Stimulated activated CD8-positive, alpha-beta memory T cell treated with anti-CD3 and anti-CD28 coated beads, Interleukin-7, amount 100 ng/mL, for 1 hour (primary cell): ENCODE measurements around the gene SSBP2.

ENCODE experiments used
- DNase-seq, 2 donors: peaks; one replicate each; pipeline ENCODE4 v3.0.0-alpha.2; 2020; ENCODE audit warnings: low read depth in 2 of 2

The SSBP2 gene

DNA sequence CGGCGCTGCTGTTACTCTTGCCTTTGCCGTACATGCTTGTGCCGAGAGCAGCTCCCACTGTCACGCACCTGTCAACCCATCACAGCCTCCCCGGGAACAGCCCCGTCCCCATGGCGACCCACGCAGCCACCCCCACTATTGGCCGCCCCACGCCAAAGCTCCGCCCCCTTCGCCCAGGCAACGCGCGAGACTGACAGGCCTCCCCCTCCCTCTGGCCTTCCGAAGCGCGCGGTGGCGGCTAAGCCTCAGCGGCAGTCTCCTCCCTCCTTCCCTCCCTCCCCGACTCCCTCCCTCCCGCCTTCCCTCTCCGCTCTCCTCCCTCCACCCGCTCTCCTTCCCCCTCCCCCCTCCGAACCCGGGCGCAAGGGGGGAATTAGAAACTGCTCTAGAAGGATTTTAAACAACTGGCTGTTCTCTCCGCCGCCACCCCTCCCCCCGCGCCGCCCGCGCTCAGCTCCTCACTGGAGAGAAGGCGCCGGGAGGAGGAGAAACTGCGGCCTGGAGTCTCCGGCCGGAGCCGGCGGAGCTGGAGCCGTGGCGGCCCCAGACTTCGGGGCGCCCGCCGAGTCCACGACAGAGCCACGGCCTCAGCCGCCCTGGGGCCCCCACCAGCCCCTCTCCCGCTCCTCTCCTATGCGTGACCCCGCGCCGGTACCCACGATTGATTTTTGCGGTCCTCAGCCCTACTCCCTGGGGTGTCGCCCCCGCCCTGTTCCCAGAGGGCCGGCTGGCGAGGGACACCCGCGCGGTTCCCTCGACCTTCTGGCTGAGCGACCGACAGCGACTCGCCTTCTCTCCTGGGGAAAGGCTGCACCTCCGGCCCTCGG is at the start of gene SSBP2:
Gene SSBP2 (minus strand): TSS at position 89 of the 827 bp plus-strand sequence. CDS start 55 bp downstream, at position 34.
- DNase-seq: peak; percentile 99

DNA sequence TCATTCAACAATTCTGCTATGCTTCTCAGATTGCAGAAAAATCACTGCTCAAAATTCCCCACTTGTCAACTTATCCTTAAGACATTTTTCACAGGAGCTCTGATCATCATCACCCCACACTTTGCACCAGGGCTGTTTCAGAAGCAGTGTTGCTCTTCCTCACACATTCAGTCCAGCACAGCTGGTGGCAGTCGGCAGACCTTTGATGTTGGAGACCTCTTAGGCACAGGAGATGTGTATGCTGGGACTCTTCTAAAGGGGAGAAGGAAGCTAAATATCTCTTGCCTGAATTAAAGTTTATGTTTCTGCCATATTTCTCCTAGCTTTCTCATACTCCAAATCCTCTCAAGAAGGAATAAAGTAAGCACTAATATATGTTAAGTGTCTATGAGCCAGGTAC is 44.8 kb upstream of the SSBP2 start:
- no peak for DNase-seq

DNA sequence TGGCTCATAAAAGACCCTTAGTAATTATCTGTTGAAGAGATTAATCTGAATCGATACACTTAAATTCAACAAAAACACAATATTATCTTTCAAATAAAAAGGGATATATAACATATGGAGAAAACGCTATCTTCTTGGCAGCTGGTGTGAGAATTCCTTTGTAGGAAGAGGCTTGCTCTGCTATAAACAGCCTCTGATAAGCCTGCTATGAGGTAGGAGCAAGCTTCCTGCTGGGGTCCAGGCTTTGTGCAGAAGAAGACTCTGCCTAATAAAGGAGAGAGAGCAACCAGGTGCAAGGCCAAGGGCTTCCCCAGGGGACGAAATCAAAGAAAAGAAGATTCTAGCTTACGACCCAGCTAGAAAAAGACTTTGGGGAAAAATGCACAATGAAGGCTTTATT is 43.3 kb upstream of the SSBP2 start:
- no peak for DNase-seq

DNA sequence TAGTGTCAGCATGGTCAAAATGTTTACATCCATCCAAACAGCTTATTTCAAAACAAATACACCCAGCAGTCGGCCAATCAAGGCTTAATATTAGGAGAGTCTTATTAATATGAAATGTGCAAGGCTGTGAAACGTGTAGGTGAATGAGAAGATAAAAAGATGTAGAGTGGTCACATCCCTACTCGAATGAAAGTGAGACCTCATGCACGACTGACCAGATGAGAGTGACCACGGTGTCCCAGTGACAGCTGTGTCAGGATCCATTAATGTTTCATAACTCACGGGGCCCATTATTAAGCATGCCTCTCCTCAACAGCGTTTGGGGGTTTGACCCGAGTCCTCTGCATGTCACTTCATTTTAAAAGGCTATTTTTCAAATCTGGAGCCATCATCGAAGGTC is 39.4 kb upstream of the SSBP2 start:
- no peak for DNase-seq

DNA sequence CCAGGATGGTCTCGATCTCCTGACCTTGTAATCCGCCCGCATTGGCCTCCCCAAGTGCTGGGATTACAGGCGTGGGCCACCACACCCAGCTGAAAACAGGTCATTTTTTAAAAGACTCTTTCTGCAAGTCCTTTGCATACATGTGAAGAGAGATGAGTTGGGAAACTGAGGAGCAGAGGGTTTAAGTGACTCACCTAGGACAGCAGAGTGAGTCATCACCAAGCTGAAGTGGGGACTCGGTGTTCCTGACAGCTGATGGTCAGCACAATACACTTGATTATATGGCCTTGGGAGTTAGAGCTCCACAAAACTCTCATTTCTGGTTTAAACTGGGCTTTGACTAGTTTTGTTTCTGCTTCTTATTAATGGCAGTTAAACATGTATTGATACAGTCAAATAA is 38.1 kb upstream of the SSBP2 start:
- DNase-seq: no peak

DNA sequence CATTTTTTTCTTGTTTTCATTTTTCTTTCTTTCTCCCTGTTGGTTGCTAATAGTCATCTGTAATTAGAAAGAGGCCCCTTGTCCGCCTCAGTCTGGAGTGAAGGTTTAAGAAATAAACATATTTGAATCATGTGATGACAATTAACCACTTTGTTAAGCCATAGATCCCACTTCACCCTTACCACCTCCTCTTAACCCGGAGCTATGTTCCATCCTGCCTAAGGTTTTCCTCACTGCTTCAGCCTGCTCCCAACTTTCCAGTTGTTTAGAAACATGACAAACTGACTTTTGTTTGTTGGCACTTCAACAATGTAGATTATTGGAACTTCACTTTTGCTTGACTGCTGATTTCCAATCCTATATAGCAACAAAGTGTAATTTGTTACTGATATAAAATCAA is 37.4 kb upstream of the SSBP2 start:
- no peak for DNase-seq

DNA sequence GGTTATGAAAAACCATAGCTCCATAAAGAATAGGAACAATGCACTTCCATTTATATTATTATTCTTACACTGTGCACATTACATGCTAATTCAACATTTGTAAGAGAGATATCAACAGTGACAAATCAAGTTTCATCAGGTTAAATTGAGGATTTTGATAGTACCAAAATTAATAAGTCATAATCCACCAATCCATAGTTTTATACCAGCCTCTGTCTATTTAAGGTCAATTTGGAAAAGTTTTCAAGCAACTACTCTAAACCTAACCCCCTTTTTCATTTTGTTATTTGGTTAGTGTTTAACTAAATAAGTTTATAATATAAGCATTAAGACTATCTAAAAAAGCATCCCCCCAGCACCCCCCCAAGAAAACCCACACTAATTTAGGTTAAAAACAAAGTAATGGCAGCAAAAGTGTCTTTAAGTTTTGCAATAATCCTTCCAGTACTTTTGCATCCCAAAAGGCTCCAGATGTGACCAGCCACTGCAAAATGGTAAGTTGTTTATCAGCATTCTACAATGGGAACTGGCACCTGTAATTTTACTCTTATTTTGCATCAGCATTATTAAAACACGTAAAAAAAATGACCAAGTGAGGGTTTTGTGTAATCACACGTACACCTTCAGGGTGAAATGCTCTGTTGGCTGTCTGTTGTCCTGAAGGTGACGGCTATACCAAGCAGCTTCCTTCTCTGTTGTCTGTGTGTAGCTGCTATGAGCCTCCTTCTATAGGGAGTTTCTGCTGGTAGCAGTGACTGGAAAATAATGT is 36.8 kb upstream of the SSBP2 start:
- DNase-seq: no peak

DNA sequence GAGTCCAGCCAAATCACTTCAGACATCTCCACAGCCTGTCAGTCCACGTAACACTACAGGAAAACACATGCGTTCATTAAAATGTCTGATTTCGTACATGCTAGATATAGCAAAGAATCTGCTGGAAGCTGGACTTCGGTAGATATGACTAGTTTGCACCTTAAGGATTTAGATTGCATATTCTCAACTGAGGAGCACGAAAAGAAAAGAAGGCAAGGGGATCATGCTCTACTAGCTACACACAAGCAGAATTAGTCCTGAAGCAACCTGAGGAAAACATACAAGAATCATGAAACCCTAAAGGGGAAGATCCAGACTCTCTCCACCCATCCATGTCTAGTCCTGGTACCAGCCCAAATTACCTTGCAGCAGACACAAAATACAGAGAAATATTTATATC is 36.1 kb upstream of the SSBP2 start:
- DNase-seq: no peak

DNA sequence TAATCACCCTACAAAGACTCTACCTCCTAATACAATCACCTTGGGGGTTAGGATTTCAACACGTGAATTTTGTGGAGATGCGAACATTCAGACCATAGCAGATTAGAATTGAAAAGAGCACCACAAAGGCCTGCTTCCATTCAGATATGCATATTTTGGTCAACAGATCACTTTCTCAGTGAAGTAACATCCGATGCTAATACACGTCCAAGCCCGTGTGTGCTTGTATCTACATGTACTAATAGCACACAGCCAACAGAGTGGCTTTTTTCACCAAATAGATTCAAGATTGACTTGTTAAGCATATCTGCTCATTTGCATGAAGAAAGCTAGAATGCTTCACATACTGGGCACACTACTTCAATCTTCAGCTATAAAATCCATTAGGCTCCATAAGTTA is 35.6 kb upstream of the SSBP2 start:
- no peak for DNase-seq

DNA sequence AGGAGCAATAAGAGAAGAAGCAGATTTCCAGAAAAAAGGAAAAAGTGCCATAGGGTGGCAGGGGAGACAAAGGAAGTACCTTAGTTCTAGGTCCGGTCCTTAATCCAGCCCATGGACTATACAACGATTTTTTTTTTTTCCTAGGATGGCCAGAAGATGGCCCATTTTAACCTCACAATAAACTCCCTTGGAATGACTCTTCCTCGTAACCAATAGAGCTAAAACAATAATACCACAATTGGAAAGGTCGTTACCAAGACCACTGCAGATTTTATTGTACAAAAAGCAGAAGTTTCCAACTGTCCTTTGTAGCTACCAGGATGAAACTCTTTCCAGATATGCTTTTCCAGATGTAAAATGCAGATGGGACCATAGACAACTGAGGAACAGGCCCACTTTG is 34.4 kb upstream of the SSBP2 start:
- DNase-seq: no peak

DNA sequence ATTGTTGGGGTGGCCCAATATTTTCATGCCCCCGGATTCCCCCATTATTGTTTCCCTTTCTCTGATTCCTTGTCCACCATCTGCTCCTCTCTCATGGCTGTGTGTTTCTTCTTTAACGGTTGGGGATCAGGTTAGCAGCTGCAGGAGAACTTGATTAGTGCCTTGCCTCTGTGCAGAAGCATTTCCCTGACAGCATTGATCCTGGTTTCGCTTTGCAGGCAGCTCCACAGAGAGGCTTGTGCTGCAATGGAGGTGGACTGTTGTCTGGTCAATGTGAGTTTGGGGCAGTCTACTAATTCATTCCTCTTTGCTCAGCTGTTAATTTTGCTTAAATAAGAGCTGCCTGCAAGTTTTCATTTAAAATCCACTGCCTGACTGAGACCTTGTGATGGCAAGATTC is 32.5 kb upstream of the SSBP2 start:
- DNase-seq: no peak

DNA sequence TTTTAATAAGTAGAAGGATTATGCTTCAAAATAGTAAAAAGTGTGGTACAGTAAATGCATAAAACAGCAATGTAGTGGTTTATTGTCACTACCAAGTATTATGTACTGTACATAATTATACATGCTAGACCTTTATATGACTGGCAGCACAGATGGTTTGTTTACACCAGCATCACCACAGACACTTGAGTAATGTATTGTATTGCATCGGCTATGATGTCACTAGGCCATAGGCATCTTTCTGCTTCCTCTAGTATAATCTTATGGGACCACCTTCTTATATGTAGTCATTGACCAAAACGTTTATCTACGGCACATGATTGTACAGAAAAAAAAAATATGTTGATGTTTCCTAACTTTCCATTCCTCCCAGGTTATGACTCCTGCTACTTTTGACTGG is 31.9 kb upstream of the SSBP2 start:
- no peak for DNase-seq

DNA sequence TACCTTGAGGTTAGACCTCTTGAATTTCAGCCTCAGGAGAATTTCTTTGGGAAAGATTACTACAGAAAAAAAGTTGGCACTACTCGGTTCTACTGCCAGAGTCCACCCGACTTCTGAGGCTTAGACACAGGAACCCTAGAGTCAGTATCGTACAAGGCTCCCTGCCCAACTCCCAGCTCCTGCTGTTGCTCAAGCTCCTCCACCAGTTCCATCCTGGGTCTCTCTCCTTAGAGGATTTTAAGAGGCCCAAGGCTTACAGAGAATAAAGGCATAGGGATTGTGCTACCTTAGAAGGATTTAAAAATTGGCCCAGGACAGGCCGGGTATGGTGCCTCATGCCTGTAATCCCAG is 29.0 kb upstream of the SSBP2 start:
- no peak for DNase-seq

DNA sequence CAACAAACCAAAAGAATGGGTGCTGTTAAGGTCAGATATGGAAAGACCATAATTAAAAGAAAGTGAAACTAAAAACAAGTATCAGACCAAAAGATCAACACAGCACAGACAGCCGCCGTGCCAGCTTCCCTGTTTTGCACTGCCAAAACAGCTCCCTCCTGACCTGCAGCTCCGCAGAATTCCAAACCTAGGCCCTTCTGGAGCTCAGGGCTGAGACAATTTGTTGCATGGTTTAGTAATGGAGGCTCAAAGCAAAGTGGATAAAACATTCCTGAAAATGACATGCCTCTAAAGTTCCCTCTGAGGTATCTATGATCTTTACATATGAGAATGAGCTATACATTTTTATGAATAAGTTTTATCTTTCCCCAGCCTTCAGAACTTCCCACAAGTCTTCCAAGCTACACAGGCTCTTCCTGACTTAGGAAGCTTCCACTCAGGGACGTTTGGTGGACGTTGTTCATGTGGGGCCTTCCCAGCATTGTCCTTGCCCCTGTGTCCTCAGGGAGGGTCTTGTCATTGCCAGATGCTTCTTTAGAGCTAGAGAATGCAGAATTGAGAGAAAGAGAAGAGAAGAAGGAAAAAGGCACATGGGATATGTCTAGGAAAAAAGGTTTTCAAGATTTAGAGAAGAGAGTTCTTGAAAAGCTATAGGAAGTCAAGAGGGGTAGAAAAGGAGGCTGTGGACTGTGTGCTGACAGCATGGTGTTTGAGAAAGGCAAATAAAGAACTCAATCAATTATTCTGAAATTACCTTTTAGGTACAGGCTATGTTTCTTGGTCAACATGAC is 28.4 kb upstream of the SSBP2 start:
- DNase-seq: peak in 1 of 2 donors; percentile 3

DNA sequence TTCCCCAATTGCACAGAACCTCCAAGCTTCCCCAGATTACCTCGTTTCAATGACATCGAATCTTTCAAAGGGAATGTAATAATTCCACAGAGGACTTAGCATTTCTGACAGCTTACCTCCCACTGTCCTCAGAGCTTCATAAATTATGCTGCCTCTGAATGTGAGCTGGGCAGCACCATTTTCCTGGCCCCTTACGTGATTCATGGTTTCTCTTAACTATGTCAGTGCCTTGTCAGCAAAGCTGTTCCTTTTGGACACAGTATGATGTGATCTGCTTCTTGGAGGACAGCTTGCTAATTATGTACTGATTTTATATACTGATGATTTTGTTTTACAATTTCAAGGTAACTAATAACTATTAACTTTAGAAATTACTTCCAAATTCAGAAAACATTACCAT is 27.7 kb upstream of the SSBP2 start:
- no peak for DNase-seq

DNA sequence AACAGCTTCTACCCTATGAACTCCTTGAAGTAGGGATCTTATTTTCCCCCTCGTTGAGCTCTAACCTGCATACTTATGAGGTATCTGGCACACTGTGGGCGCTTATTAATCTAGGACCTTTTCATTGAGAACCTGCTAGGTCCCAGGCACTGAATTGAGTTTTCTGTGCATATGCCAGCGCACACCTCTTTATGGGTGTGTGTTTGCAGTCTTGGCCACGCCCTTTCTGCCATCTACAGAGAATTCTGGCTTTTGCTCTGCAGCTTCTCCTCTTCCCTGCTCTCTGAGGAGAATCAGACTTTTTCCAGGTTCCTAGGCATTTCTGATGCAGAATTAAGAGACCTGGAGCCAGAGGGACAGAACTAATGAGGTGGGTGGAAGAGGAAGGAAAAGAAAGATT is 25.4 kb upstream of the SSBP2 start:
- no peak for DNase-seq

DNA sequence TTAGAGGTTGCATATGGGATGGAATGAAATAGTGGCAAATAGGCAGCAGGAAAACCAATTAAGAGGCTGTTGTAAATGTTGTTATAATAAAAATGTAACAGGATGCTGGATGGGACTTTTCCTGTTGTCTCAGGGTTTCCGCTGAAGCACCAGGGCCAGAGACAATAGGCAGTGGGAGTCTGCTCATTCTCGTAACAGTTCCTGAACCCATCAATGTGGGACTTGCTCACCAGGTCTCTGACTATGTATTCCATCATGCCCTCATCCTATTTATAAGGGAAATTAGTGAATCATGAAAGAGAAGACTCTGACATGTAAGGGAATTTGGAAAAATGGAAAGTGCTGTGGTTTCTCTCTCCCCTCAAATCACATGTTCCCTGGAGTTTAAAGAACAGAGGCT is 23.5 kb upstream of the SSBP2 start:
- DNase-seq: no peak

DNA sequence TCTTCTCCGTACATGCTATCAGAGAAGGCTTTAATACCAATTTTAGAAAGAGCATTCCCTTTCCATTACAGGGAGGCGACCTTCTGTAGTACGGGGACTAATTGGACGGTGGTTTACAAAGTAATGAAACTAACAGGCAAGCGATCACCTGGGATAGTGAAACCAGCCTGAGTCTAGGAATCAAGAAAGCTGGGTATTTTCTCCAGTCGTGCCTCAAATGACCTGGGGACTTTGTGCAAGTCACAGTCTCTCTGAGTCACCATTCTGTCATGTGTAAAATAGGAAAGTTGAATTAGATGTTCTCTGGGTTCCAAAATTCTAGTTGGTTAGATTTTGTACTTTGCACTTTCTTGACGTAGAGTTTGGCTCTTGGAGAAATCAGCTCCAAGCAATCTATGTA is 22.7 kb upstream of the SSBP2 start:
- DNase-seq: no peak

DNA sequence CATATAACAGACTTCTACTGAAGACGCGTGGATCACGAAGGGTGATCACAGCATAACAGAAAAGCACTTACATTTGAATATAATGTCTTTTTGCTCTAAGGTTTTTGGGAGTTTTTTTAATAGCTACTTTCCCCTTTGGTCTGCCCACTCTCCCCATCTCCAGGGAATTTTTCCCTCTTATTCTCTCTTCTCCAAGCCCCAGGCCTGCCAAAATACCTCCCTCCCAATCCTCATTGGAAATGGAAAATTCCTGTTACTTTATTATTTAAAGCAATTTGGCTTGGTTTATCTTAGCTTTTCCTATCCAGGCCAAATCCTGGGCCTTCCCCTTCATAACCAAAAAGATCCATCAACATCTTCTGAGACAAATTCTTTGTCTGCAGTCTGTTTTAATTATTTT is 22.3 kb upstream of the SSBP2 start:
- no peak for DNase-seq

DNA sequence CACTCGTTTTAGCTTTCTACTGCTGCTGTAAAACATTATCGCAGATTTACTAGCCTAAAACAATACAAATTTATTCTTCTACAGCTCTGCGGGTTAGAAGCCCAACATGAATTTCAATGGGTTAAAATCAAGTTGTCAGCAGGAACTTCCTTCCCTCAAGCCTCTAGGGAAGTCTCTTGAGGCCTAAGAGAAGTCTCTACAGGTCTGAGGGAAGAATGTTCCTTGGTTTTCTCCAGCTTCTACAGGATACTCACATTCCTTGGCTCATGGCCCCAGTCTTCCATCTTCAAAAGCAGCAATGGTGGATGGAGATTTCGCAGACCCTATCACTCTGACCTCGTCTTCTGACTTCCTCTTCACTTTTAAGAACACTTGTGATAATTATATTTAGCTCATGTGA is 21.6 kb upstream of the SSBP2 start:
- DNase-seq: no peak

DNA sequence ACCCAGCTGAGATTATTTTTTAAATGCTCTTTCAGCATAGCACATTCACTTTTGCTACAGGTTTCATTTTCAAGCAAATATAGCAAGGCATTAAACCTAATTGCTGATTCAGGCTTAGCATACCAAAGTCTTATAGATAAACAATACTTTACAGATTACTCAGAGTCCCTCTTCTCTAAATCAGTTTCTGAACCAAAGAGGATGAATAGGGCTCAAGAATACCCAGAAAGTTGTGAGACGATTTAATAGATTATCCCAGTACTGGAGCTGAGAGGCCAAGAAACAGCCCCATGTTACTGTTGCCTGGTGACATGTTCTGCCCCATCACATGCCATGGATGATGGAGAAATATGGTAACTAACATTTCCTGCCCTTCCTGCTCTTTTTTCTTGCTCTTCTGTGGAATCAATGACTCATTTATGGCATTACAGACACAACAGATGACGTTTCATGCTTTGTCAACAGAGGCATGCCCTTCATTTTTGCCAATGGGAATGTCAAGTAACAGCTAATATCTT is 18.1 kb upstream of the SSBP2 start:
- no peak for DNase-seq

DNA sequence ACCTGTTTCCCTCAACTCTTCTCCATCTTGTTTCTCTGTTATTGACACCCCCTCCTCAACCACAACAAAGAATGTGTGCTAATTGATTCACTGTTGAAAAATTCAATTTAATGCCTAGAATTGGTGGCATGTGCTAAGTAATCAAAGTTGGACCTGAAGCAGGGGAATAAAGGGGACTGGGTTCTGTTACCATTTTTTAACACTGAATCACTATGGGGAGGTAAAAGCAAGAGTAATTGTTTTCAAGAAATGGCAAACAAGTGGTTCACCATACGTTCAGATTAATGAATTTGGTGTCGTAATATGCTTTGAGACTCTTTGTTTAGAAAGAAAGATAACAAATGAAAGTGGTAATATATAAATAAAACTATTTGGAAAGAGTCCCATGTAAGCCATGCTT is 17.0 kb upstream of the SSBP2 start:
- no peak for DNase-seq
